Measurements from ENCODE around the gene EFNA5.

The EFNA5 gene

DNA sequence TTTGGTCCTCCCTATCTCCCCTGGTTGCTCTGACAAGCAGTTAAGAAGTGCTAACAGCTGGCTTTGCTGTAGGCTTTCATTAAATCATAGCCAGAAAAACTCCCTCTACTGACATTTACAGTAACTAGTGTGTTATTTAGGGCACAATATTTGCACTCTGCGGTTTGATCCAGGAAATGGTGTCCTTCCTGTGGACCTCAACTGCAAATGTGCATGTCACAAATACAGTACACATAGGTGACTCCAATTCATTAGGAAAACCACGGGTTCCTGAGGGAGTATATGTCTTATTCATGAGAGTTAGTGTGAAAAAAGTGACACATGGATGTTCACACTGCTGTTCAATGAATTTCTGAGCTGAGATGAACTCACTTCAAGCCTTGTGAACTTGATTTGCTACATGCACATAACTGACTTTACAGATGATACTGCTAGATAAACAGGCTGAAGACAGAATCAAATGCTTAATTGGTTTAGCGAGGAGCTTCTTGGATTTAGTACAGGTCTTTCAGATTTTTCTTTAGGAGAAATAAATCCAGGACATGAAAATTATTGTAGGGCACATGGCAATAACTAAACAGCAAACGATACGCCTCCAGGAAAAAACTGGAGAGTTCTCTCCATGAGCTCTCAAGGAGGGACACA is 281.5 kb downstream of the EFNA5 start:
- Histone ChIP-seq H3K4me3 (ENCODE audit: low read depth, low read length) (no peak overlapping the region), H3K27ac (no peak overlapping the region), H3K9me3 (ENCODE audit: severe bottlenecking) (no peaks in the 10 kb centered on the region), H3K36me3 (no peaks in the 10 kb centered on the region), H3K27me3 (ENCODE audit: insufficient read depth, low read depth, severe bottlenecking) (no peaks in the 10 kb centered on the region)
- TF ChIP-seq CTCF (IDR thresholded peaks at IDR 0.05; ENCODE audit: low read depth, low read length): no peak
- DNase-seq: no peak

DNA sequence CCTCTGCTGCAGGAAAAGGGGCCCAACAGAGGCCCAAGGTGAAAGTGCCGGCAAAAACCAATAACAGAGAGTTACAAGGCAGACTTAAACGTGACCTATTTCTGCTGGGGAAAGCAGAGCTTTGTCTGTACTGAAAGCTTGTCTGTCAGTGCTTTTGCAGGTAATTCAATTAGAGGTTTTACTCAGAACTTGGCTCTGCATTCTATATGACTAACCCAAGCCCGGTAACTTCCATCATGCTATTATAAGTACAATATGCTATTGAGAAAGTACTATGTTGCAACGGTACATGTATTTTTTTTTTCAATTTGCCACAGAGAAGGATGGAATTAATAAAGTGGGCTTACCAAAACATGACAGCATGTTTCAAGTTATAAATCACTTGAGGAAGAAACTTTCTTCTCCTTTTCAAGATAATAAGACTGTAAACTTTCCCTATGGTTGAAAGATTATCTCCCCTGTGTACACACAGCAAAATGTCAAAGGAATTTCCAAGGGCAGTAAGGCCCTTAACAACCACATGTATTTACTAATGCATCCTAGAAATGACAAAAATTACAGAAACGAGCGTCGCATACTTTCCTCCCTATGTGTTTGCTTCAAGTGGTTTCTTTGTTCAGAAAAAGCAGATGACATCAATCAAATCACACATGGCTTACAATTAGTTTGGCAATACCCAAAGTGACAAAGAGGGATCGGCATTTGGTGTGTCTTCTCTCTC is 282.4 kb downstream of the EFNA5 start:
- TF ChIP-seq CTCF (IDR thresholded peaks at IDR 0.05; ENCODE audit: low read depth, low read length): no peak
- H3K9me3 ChIP-seq (ENCODE audit: severe bottlenecking): no peaks in the 10 kb centered on the region
- H3K4me3 ChIP-seq (ENCODE audit: low read depth, low read length): no peak overlapping the region
- no peak overlapping the region for H3K27ac ChIP-seq
- H3K27me3 ChIP-seq (ENCODE audit: insufficient read depth, low read depth, severe bottlenecking): no peaks in the 10 kb centered on the region
- no peak for DNase-seq
- H3K36me3 ChIP-seq: no peaks in the 10 kb centered on the region

GRCh38 chr5:107387526-107388140 is 283.1 kb downstream of the EFNA5 start:
- no peaks in the 10 kb centered on the region for H3K36me3 ChIP-seq
- no peak for DNase-seq
- TF ChIP-seq CTCF (IDR thresholded peaks at IDR 0.05; ENCODE audit: low read depth, low read length): no peak
- H3K27ac ChIP-seq: no peak overlapping the region
- H3K9me3 ChIP-seq (ENCODE audit: severe bottlenecking): no peaks in the 10 kb centered on the region
- no peaks in the 10 kb centered on the region for H3K27me3 ChIP-seq (ENCODE audit: insufficient read depth, low read depth, severe bottlenecking)
- no peak overlapping the region for H3K4me3 ChIP-seq (ENCODE audit: low read depth, low read length)

GRCh38 chr5:107385708-107386107 is 285.0 kb downstream of the EFNA5 start:
- H3K27ac ChIP-seq: no peak overlapping the region
- DNase-seq: no peak
- no peak for TF ChIP-seq CTCF (IDR thresholded peaks at IDR 0.05; ENCODE audit: low read depth, low read length)
- H3K36me3 ChIP-seq: no peaks in the 10 kb centered on the region
- H3K27me3 ChIP-seq (ENCODE audit: insufficient read depth, low read depth, severe bottlenecking): no peaks in the 10 kb centered on the region
- H3K4me3 ChIP-seq (ENCODE audit: low read depth, low read length): no peak overlapping the region
- no peaks in the 10 kb centered on the region for H3K9me3 ChIP-seq (ENCODE audit: severe bottlenecking)

- no peak for DNase-seq
- no peaks in the 10 kb centered on the region for H3K9me3 ChIP-seq (ENCODE audit: severe bottlenecking)
- H3K36me3 ChIP-seq: no peaks in the 10 kb centered on the region
- no peak overlapping the region for H3K27ac ChIP-seq
- no peak for TF ChIP-seq CTCF (IDR thresholded peaks at IDR 0.05; ENCODE audit: low read depth, low read length)
- H3K4me3 ChIP-seq (ENCODE audit: low read depth, low read length): no peak overlapping the region
- H3K27me3 ChIP-seq (ENCODE audit: insufficient read depth, low read depth, severe bottlenecking): no peaks in the 10 kb centered on the region
Observed at GRCh38 chr5:107384256-107384655, 286.5 kb downstream of the EFNA5 start.

Measured in WERI-Rb-1 (cell line).